Bronchus fibroblast of lung (primary cell): Measurements from ENCODE around the gene EIF4H. TPM values are rescaled to one million over a fixed set of nuclear protein-coding genes. Genes with fewer than 3 reads are reported as not detected.

Experiments used
- total RNA-seq: library from RNA; depleted of rRNA; stranded (reverse); fragments of >200 nt; gene quantifications from 2 replicates; pipeline ENCODE4 v1.2.3, GENCODE V29; 2015

The EIF4H gene
- total RNA-seq: 287 and 294 TPM in 2 replicates

GRCh38 chr7:74173866-74174605, at the start of gene EIF4H:
Gene EIF4H (plus strand): TSS chr7:74174356. CDS start chr7:74174384, 28 bp downstream.

Other genes with a start within 250 kb of the EIF4H start
- 0.59 and 4.2 TPM in 2 replicates for gene ELN, start 146.2 kb upstream of the EIF4H start, total RNA-seq
- gene LIMK1, start 90.6 kb upstream of the EIF4H start, total RNA-seq: 31.1 and 34.6 TPM in 2 replicates
- gene LAT2, start 35.6 kb downstream of the EIF4H start, total RNA-seq: 0.15 and 0.17 TPM in 2 replicates
- 41.7 and 45.6 TPM in 2 replicates for gene RFC2, start 80.0 kb downstream of the EIF4H start, total RNA-seq
- 27.6 and 28.4 TPM in 2 replicates for gene CLIP2, start 115.1 kb downstream of the EIF4H start, total RNA-seq